BLaER1 (cell line): Measurements from ENCODE around the gene SLC52A3.

Source experiments
- H3K27ac ChIP-seq: shearing (Covaris generic); formaldehyde crosslinking; 2 replicates; pipeline ENCODE4 v1.8.1; 2022
- H3K27me3 ChIP-seq: shearing (Covaris generic); formaldehyde crosslinking; 2 replicates; pipeline ENCODE4 v1.8.1; 2022
- H3K36me3 ChIP-seq: shearing (Covaris generic); formaldehyde crosslinking; 2 replicates; pipeline ENCODE4 v1.8.1; 2022
- H3K4me1 ChIP-seq: shearing (Covaris generic); formaldehyde crosslinking; 2 replicates; pipeline ENCODE4 v1.8.1; 2022
- H3K4me2 ChIP-seq: shearing (Covaris generic); formaldehyde crosslinking; 2 replicates; pipeline ENCODE4 v1.8.1; 2022
- H3K4me3 ChIP-seq: shearing (Covaris generic); formaldehyde crosslinking; 2 replicates; pipeline ENCODE4 v1.8.1; 2022
- H3K9ac ChIP-seq: shearing (Covaris generic); formaldehyde crosslinking; 2 replicates; pipeline ENCODE4 v1.8.1; 2022
- H3K9me3 ChIP-seq: shearing (Covaris generic); formaldehyde crosslinking; 2 replicates; pipeline ENCODE4 v1.8.1; 2022
- H4K20me1 ChIP-seq: shearing (Covaris generic); formaldehyde crosslinking; 2 replicates; pipeline ENCODE4 v1.8.1; 2022
- Cebpa-rat ChIP-seq: shearing (Covaris generic); IDR thresholded peaks from 2 replicates; pipeline ENCODE4 v1.8.1; 2022

SLC52A3 gene

DNA sequence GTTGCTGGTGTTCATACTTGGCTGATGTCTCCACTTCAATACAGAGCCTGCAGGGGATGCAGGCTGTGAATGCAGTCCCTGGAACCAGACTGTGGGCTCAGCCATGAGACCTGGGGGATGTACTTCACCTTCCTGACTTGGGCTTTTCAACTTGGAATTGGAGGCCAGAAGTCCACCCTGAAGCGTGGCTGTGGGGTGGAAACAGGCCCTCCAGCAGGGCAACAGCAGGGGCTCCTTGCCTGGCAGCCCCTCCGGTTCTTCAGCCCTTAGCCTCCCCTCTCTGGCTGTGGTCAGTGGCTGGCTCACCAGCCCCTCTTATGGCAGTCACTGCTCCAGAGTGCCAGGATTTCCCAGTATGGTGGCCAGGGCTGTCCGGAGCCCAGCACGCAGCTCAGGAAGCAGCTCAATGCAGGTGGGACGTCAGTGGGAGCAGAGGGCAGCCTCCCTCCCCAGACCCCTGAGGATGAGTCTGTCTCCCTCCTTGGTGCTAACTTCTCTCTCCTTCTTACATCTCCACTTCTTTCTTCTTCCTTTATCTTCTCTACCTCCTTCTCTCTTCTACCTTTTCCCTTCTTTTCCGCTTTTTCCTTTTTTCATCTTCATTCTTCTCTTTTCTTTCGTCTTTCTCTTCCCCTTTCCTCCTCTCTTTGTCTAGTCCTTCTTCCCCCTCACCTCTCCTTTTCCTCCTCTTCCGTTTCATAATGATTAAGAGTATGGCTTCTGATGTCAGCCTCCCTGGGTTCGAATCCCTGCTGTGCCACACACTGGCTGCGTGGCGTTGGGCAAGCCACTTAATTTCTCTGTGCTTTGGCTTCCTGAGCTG lies 45.3 kb downstream of the SLC52A3 start:
- Histone ChIP-seq H4K20me1 (no peaks in the 10 kb centered on the region), H3K36me3 (no peaks in the 10 kb centered on the region), H3K4me2 (peak overlapping the region; percentile 38), H3K27ac (0 out of 2 replicates have a peak overlapping the region, but pooled peaks have one; percentile 49), H3K9me3 (no peaks in the 10 kb centered on the region), H3K4me3 (no peak overlapping the region), H3K27me3 (no peaks in the 10 kb centered on the region), H3K9ac (no peak overlapping the region), H3K4me1 (peaks cover 84% of the 10 kb centered on the region)
- TF ChIP-seq Cebpa-rat, result no peak

DNA sequence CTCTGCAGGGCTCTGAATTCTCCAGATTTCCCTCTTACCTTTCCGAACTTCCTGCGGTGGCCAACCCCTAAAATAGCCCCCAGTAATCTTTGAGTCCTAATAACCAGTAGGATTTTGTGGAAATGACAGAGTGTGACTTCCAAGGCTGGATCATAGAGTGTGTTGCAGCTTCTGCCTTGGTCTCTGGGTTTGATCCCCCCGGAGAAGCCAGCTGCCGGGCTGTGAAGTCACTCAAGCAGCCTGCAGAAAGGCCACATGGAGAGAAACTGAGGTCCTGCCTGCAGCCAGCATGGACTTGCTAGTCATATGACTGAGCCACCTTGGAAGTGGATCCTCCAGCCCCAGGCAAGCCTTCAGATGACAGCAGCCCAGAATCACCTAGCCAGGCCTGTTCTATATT lies 46.4 kb downstream of the SLC52A3 start:
- TF ChIP-seq Cebpa-rat, result no peak
- H3K9me3 ChIP-seq, result no peaks in the 10 kb centered on the region
- no peaks in the 10 kb centered on the region for H4K20me1 ChIP-seq
- no peak overlapping the region for H3K9ac ChIP-seq
- no peaks in the 10 kb centered on the region for H3K36me3 ChIP-seq
- H3K4me3 ChIP-seq, result no peak overlapping the region
- H3K4me1 ChIP-seq, result peaks cover 73% of the 10 kb centered on the region
- no peak overlapping the region for H3K27ac ChIP-seq
- no peak overlapping the region for H3K4me2 ChIP-seq
- no peaks in the 10 kb centered on the region for H3K27me3 ChIP-seq

DNA sequence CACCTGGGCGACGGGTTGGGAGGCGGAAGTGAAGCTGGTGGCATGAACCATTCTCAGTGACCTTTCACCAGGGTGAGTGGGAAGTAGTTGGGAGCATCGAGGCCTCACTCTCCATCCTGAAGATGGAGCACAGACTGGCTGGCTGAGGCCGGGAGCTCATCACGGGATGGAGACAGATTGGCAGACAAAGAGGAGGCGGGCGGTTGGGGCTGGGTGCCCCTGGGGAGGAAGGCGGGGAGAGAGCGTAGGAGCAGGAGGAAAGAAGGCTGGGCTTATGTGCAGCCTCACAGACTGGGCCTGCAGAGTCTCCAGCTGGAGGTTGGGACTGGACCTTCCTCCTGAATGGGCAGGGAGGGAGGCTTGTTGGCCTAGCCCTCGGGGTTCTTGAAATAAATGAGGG lies 48.5 kb downstream of the SLC52A3 start:
- Histone ChIP-seq H3K9me3 (peaks cover 10% of the 10 kb centered on the region), H3K4me3 (no peak overlapping the region), H3K36me3 (no peaks in the 10 kb centered on the region), H4K20me1 (no peaks in the 10 kb centered on the region), H3K27ac (peak overlapping the region; percentile 12; the same call in 1 of the 2 replicates), H3K4me1 (peaks cover 52% of the 10 kb centered on the region), H3K4me2 (peak overlapping the region; percentile 74), H3K27me3 (no peaks in the 10 kb centered on the region), H3K9ac (no peak overlapping the region)
- TF ChIP-seq Cebpa-rat, result no peak

DNA sequence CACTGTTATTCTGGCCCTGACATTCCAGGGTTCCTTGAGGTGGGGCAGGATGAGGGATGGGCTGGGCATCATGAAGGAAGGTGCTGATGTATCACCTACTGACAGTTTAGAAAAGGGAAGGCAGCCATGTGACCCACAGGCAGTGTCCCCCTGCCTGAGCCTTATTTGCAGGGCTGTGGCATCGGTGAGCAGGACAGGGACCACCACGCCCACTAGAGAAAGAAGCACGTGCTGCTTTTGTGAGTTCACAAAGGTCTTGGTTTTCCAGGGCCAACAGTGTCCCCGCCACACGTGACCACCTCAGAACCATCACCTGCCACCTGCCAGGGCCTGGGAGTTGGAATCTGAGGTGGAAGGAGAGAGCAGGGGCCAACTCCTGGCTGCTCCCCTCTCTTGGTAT lies 49.2 kb downstream of the SLC52A3 start:
- no peak for TF ChIP-seq Cebpa-rat
- H3K9ac ChIP-seq, result no peak overlapping the region

DNA sequence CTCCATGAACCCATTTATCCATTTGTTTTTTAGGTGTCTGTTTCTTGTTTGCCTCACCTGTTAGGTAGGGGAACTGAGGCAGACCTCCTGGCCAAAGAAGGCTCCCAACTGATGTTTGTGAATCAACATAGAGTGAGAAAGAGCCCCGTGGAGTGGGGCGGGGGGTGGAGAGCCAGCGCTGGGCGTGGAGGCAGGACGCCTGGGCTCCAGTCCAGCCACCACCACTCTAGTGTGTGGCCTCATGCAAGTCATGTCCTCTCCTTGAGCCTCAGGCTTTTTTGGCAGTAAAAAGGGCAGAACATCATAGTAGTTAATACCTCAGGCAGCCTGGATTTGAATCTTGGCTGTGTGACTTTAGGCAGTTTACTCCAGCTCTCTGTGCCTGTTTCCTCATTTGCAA lies 50.5 kb downstream of the SLC52A3 start:
- Histone ChIP-seq H3K27ac (no peak overlapping the region), H3K27me3 (no peaks in the 10 kb centered on the region), H3K4me3 (no peak overlapping the region), H3K4me2 (no peak overlapping the region), H3K9me3 (peaks cover 30% of the 10 kb centered on the region), H3K4me1 (peaks cover 32% of the 10 kb centered on the region), H3K36me3 (no peaks in the 10 kb centered on the region), H3K9ac (no peak overlapping the region), H4K20me1 (no peaks in the 10 kb centered on the region)
- TF ChIP-seq Cebpa-rat, result no peak

More for the DNA sequence above, 49.2 kb downstream of the SLC52A3 start:
- H3K27me3 ChIP-seq, result no peaks in the 10 kb centered on the region
- peaks cover 17% of the 10 kb centered on the region for H3K9me3 ChIP-seq
- peak overlapping the region; percentile 74 for H3K4me2 ChIP-seq
- no peaks in the 10 kb centered on the region for H3K36me3 ChIP-seq
- no peak overlapping the region for H3K4me3 ChIP-seq
- H3K4me1 ChIP-seq, result peaks cover 45% of the 10 kb centered on the region
- H3K27ac ChIP-seq, result peak overlapping the region; percentile 12; the same call in 1 of the 2 replicates
- no peaks in the 10 kb centered on the region for H4K20me1 ChIP-seq

DNA sequence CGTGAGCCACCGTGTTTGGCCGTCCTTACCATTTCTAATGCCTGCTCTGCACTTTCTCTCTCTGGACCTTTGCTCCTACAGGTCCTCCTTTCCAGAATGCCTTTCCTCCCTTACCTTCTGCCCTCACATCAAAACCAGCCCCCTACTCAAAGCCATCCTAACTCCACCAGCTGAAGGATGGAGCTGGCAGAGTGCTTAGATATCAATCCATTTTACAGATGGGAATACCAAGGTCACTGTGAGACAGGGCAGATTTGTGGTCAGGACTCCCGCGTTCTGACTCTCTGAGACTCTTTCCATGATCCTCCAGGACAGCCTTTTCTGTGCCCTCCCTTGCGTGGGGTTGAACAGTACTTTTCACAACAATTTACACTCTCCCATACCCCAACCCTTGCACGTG lies 51.0 kb downstream of the SLC52A3 start:
- TF ChIP-seq Cebpa-rat, result no peak
- Histone ChIP-seq H4K20me1 (no peaks in the 10 kb centered on the region), H3K9ac (no peak overlapping the region), H3K4me3 (no peak overlapping the region), H3K36me3 (no peaks in the 10 kb centered on the region), H3K27me3 (no peaks in the 10 kb centered on the region), H3K9me3 (peaks cover 35% of the 10 kb centered on the region), H3K27ac (no peak overlapping the region), H3K4me1 (peaks cover 28% of the 10 kb centered on the region), H3K4me2 (no peak overlapping the region)

DNA sequence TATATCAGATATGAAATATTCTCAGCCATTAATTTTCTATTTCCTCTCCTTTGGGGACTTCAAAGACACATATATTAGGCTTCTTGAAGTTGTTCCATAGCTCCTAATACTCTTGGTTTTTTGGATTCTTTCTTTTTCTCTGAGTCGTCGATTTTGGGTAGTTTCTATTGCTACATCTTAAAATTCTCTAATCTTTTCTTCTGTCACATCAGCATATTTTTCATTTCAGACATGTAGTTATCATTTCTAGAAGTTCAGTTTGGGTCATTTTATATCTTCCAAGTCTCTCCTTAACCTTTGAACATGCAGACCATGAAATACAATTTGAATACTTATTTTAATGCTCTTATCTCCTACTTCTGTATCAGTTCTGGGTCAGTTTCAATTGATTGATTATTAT lies 53.8 kb downstream of the SLC52A3 start:
- peaks cover 5% of the 10 kb centered on the region for H3K4me1 ChIP-seq
- no peak for TF ChIP-seq Cebpa-rat

DNA sequence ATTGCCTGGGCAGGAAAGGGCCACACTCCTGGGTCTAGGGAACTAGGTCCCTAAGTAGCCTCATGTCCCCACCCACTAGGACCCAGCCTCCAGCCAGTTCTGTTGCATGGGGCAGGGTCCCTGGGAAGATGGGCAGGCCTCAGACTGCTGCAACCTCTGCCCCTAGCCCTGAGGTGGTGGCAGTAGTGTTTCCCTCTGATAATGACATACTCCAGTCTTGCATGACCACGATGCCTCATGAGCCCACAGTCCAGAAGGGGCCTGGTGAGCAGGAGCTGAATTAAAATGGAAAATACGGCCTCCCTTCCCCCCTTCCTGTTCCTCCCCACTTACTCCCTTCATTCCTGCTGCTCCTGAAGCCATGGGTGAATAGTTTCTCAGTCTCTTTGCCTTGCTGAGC lies 56.7 kb downstream of the SLC52A3 start:
- Histone ChIP-seq H3K4me1 (peaks cover 16% of the 10 kb centered on the region), H3K27me3 (no peaks in the 10 kb centered on the region), H3K4me2 (no peak overlapping the region), H3K4me3 (no peak overlapping the region), H3K9ac (no peak overlapping the region), H3K27ac (no peak overlapping the region), H3K9me3 (peaks cover 66% of the 10 kb centered on the region), H4K20me1 (no peaks in the 10 kb centered on the region), H3K36me3 (no peaks in the 10 kb centered on the region)
- TF ChIP-seq Cebpa-rat, result no peak

More for the DNA sequence above, 53.8 kb downstream of the SLC52A3 start:
- no peaks in the 10 kb centered on the region for H3K27me3 ChIP-seq
- no peaks in the 10 kb centered on the region for H4K20me1 ChIP-seq
- H3K4me3 ChIP-seq, result no peak overlapping the region
- no peaks in the 10 kb centered on the region for H3K36me3 ChIP-seq
- no peak overlapping the region for H3K4me2 ChIP-seq
- H3K27ac ChIP-seq, result no peak overlapping the region
- peaks cover 52% of the 10 kb centered on the region for H3K9me3 ChIP-seq
- H3K9ac ChIP-seq, result no peak overlapping the region

DNA sequence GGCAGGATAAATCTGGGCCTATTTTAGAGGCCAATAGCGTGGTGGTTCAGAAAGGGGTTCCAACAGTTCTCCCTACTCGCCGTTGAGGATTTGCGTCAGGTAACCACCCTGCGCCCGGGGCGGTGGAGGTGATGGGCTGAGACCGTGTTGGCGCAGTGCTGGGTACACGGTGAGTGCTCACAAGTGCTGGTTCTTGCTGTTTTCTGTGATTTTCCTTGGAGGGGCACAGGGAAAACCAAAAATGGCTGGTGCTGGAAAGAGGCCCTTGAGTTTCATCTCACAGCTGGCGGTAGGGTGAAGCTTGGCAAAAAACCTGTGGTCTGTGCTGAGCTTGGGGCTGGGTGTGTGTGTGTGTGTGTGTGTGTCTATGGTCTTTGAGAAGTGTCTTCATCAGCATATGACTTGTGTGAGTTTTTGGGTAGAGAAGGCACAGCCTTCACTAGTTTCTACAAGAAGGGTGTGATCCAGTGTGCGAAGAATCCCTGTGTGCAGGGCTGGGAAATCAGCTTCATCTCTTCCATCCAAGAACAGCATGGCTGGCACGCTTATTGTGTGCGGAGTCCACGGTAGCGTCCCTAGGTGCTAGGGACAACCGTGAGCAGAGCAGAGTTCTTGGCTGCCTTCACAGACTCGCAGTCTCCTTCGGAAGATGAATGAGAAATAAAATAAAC lies 57.4 kb downstream of the SLC52A3 start:
- Histone ChIP-seq H3K27me3 (no peaks in the 10 kb centered on the region), H3K9me3 (peaks cover 66% of the 10 kb centered on the region), H4K20me1 (no peaks in the 10 kb centered on the region), H3K4me2 (no peak overlapping the region), H3K36me3 (no peaks in the 10 kb centered on the region), H3K4me3 (no peak overlapping the region), H3K27ac (no peak overlapping the region), H3K9ac (no peak overlapping the region), H3K4me1 (peaks cover 22% of the 10 kb centered on the region)
- TF ChIP-seq Cebpa-rat, result no peak
